HEK293 (cell line): ENCODE data around the gene VRK1.

Source experiments
- CTCF ChIA-PET: fragments of 350-600 bp; formaldehyde crosslinking; extraction: SDS; loops from one replicate; lab custom pipeline; 2021; ENCODE audit warnings: antibody characterized with exemption; lab: Yijun Ruan, JAX
- POLR2A ChIA-PET: fragments of 300-600 bp; formaldehyde crosslinking; extraction: SDS; loops from one replicate; lab custom pipeline; 2020; ENCODE audit warnings: antibody characterized with exemption, inconsistent platforms; lab: Yijun Ruan, JAX
- H3K27ac ChIP-seq: fragments of 200-500 bp; sonication (Bioruptor generic); 2 replicates; pipeline ENCODE4 v1.5.1; 2014; ENCODE audit warnings: low read depth, low read length, control low read depth, inconsistent platforms; ENCODE audit errors: extremely low read depth
- H3K36me3 ChIP-seq, 2 experiments: fragments of 200-500 bp in 1 of 2; sonication (Bioruptor generic) in 1 of 2; 1 replicate in 1 of 2; 2 replicates in 1 of 2; pipeline ENCODE4 v1.5.1; 2014 to 2017; ENCODE audit warnings: inconsistent platforms in 2 of 2, low read length in 2 of 2; ENCODE audit not compliant: control insufficient read depth in 2 of 2, insufficient read depth in 1 of 2
- H3K4me1 ChIP-seq: fragments of 200-500 bp; sonication (Bioruptor generic); 2 replicates; pipeline ENCODE4 v1.5.1; 2014; ENCODE audit warnings: mild to moderate bottlenecking, low read length, inconsistent platforms; ENCODE audit not compliant: control insufficient read depth, insufficient read depth
- H3K4me3 ChIP-seq: 2 replicates; pipeline ENCODE4 v1.5.1; 2011; ENCODE audit warnings: low read depth, mild to moderate bottlenecking, control low read depth, low read length, moderate library complexity
- H3K9me3 ChIP-seq: fragments of 200-500 bp; sonication (Bioruptor generic); 2 replicates; pipeline ENCODE4 v1.5.1; 2014; ENCODE audit warnings: low read depth, low read length, inconsistent platforms; ENCODE audit not compliant: control insufficient read depth, insufficient read depth
- EGR2 ChIP-seq: fragments of 450-650 bp; formaldehyde crosslinking; IDR thresholded peaks from 2 replicates; pipeline ENCODE4 v1.5.1; 2016; ENCODE audit warnings: low read depth, missing biosample characterization, missing genetic modification characterization
- FEZF1 ChIP-seq: fragments of 450-650 bp; formaldehyde crosslinking; IDR thresholded peaks from 2 replicates; pipeline ENCODE4 v1.5.1; 2016; ENCODE audit warnings: missing biosample characterization, missing genetic modification characterization
- HOXC10 ChIP-seq: sonication (generic); formaldehyde crosslinking; IDR thresholded peaks from 2 replicates; pipeline ENCODE4 v1.8.1; 2023; ENCODE audit warnings: mild to moderate bottlenecking, missing genetic modification reagents
- HOXD13 ChIP-seq: sonication (generic); formaldehyde crosslinking; IDR thresholded peaks from 2 replicates; pipeline ENCODE4 v1.8.0; 2022; ENCODE audit warnings: missing genetic modification reagents, borderline replicate concordance
- IKZF3 ChIP-seq: fragments of 450-650 bp; IDR thresholded peaks from 2 replicates; pipeline ENCODE4 v1.5.0; 2018; ENCODE audit warnings: missing biosample characterization, mild to moderate bottlenecking, missing genetic modification characterization, moderate library complexity
- KLF16 ChIP-seq: fragments of 450-650 bp; formaldehyde crosslinking; IDR thresholded peaks from 2 replicates; pipeline ENCODE4 v1.5.1; 2017; ENCODE audit warnings: missing biosample characterization, missing genetic modification characterization
- KLF8 ChIP-seq: fragments of 450-650 bp; formaldehyde crosslinking; IDR thresholded peaks from 2 replicates; pipeline ENCODE4 v1.5.1; 2016; ENCODE audit warnings: missing biosample characterization, missing genetic modification characterization
- REPIN1 ChIP-seq: fragments of 450-650 bp; formaldehyde crosslinking; IDR thresholded peaks from 2 replicates; pipeline ENCODE4 v1.5.1; 2017; ENCODE audit warnings: missing biosample characterization, missing genetic modification characterization, low read depth
- SETDB1 ChIP-seq: IDR thresholded peaks from one replicate; pipeline ENCODE4 v1.6.1; 2017; ENCODE audit warnings: mild to moderate bottlenecking, low read length, moderate library complexity, mixed read lengths; ENCODE audit not compliant: insufficient read length
- ZBTB1 ChIP-seq: fragments of 450-650 bp; formaldehyde crosslinking; IDR thresholded peaks from 2 replicates; pipeline ENCODE4 v1.5.1; 2016; ENCODE audit warnings: missing biosample characterization, missing genetic modification characterization
- ZBTB8A ChIP-seq: fragments of 450-650 bp; formaldehyde crosslinking; IDR thresholded peaks from 2 replicates; pipeline ENCODE4 v1.5.1; 2016; ENCODE audit warnings: missing biosample characterization, missing genetic modification characterization
- ZFHX2 ChIP-seq: fragments of 450-650 bp; formaldehyde crosslinking; conservative IDR thresholded peaks from 2 replicates; pipeline ENCODE4 v1.5.1; 2016; ENCODE audit warnings: missing biosample characterization, missing genetic modification characterization
- ZFP41 ChIP-seq: fragments of 450-650 bp; formaldehyde crosslinking; IDR thresholded peaks from 2 replicates; pipeline ENCODE4 v1.5.1; 2016; ENCODE audit warnings: missing biosample characterization, missing genetic modification characterization, borderline replicate concordance
- ZIC2 ChIP-seq: fragments of 450-650 bp; formaldehyde crosslinking; IDR thresholded peaks from 2 replicates; pipeline ENCODE4 v1.5.1; 2016; ENCODE audit warnings: missing biosample characterization, missing genetic modification characterization
- ZNF138 ChIP-seq: fragments of 450-650 bp; formaldehyde crosslinking; IDR thresholded peaks from 2 replicates; pipeline ENCODE4 v1.5.1; 2016; ENCODE audit warnings: missing biosample characterization, missing genetic modification characterization, borderline replicate concordance
- ZNF223 ChIP-seq: fragments of 450-650 bp; formaldehyde crosslinking; IDR thresholded peaks from 2 replicates; pipeline ENCODE4 v1.5.1; 2016; ENCODE audit warnings: missing biosample characterization, missing genetic modification characterization
- ZNF266 ChIP-seq: fragments of 450-650 bp; formaldehyde crosslinking; IDR thresholded peaks from 2 replicates; pipeline ENCODE4 v1.5.1; 2016; ENCODE audit warnings: missing biosample characterization, missing genetic modification characterization, low read depth
- ZNF404 ChIP-seq: fragments of 450-650 bp; formaldehyde crosslinking; IDR thresholded peaks from 2 replicates; pipeline ENCODE4 v1.5.1; 2017; ENCODE audit warnings: missing biosample characterization, missing genetic modification characterization
- ZNF530 ChIP-seq: fragments of 450-650 bp; formaldehyde crosslinking; IDR thresholded peaks from 2 replicates; pipeline ENCODE4 v1.5.1; 2016; ENCODE audit warnings: low read depth, missing biosample characterization, missing genetic modification characterization
- ZNF549 ChIP-seq: fragments of 450-650 bp; IDR thresholded peaks from 2 replicates; pipeline ENCODE4 v1.5.1; 2018; ENCODE audit warnings: missing biosample characterization, missing genetic modification characterization, mild to moderate bottlenecking, inconsistent platforms, moderate library complexity
- ZNF626 ChIP-seq: fragments of 450-650 bp; sonication (Bioruptor Pico); formaldehyde crosslinking; IDR thresholded peaks from 2 replicates; pipeline ENCODE4 v1.5.1; 2018; ENCODE audit warnings: missing biosample characterization, missing genetic modification characterization, inconsistent platforms
- ZNF658 ChIP-seq: fragments of 450-650 bp; formaldehyde crosslinking; IDR thresholded peaks from 2 replicates; pipeline ENCODE4; 2016; ENCODE audit warnings: missing biosample characterization, missing genetic modification characterization
- ZNF747 ChIP-seq: fragments of 450-650 bp; formaldehyde crosslinking; IDR thresholded peaks from 2 replicates; pipeline ENCODE4 v1.5.1; 2016; ENCODE audit warnings: missing biosample characterization, missing genetic modification characterization
- ZNF777 ChIP-seq: fragments of 450-650 bp; formaldehyde crosslinking; IDR thresholded peaks from 2 replicates; pipeline ENCODE4 v1.5.1; 2017; ENCODE audit warnings: missing biosample characterization, missing genetic modification characterization, borderline replicate concordance
- ZNF837 ChIP-seq: fragments of 450-650 bp; formaldehyde crosslinking; IDR thresholded peaks from 2 replicates; pipeline ENCODE4 v1.5.1; 2016; ENCODE audit warnings: missing biosample characterization, missing genetic modification characterization
- ZSCAN30 ChIP-seq: fragments of 450-650 bp; IDR thresholded peaks from 2 replicates; pipeline ENCODE4 v1.5.1; 2018; ENCODE audit warnings: missing biosample characterization, mild to moderate bottlenecking, missing genetic modification characterization, moderate library complexity
- TF ChIP-seq, protein P1 (sequence below): fragments of 450-650 bp; formaldehyde crosslinking; conservative IDR thresholded peaks from 2 replicates; pipeline ENCODE4 v1.5.1; 2016; ENCODE audit warnings: low read depth, missing biosample characterization, missing genetic modification characterization

The VRK1 gene

DNA sequence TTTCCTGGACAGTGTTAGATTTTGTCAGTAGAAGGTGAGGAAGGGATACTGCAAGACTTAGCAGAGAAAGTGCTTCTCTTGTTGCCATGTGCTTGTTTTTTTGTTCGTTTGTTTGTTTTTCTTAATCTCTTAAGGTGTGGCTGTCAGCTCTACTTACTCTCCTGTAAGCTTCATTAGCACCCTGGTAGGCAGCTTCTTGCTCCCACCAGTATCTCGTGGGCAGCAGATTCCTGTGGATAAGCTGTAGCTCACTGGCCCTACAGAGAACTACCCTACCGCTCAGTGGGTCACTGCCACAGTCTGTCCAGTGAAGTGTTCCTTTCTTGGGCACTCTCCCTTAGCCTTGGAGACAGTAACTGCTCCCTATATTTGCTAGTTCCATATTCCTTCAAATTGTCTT, 30.1 kb downstream of the VRK1 start:
- H3K4me3 ChIP-seq, result no peak overlapping the region
- POLR2A ChIA-PET, result no interaction called here
- no peak for TF ChIP-seq ZNF626 (tag by site-specific recombination)
- peak; percentile 46; the same call in 1 of the 2 replicates for TF ChIP-seq EGR2 (tag by site-specific recombination)
- TF ChIP-seq ZNF266 (tag by site-specific recombination), result no peak
- no peak for TF ChIP-seq ZNF837 (tag by site-specific recombination)
- TF ChIP-seq ZSCAN30 (tag by site-specific recombination), result no peak
- no peak for TF ChIP-seq ZNF777 (tag by site-specific recombination)
- TF ChIP-seq HOXD13 (CRISPR knock-in tag), result no peak
- TF ChIP-seq ZNF223, result no peak
- peak; percentile 27; the same call in 1 of the 2 replicates for TF ChIP-seq ZIC2
- no peak for TF ChIP-seq ZNF658 (tag by site-specific recombination)
- no peak for TF ChIP-seq IKZF3
- TF ChIP-seq ZBTB1 (tag by site-specific recombination), result no peak
- peaks cover 7% of the 10 kb centered on the region; the same call in 1 of the 2 replicates for H3K4me1 ChIP-seq
- H3K9me3 ChIP-seq, result no peaks in the 10 kb centered on the region
- H3K27ac ChIP-seq, result no peak overlapping the region
- CTCF ChIA-PET, result interaction anchor here (0.6 to 0.9 kb wide), 3 partner anchors 26 to 154 kb away, joined by 3 read pairs; no protein-coding TSS in a partner anchor
- no peaks in the 10 kb centered on the region for H3K36me3 ChIP-seq

DNA sequence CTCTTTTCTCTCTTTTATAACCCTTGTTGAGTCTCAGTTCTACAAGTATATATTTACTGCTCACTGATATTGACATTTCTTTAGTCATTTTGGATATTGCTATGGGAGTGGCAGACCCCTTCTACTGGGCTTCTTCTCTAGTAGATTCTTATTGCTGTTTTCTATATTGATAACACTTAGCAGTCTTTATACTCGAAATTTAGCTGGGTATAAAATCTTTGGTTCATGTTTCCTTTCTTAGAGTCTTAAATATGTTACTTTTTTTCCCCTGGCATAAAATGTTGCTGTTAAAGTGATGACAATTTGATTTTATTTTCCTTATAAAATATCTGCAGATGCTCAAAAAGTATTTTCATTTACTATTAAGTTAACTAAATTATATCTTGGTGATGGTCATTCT, 32.6 kb downstream of the VRK1 start:
- no peaks in the 10 kb centered on the region for H3K9me3 ChIP-seq
- no peak overlapping the region for H3K27ac ChIP-seq
- H3K4me3 ChIP-seq, result no peak overlapping the region
- POLR2A ChIA-PET, result no interaction called here
- CTCF ChIA-PET, result no interaction called here
- H3K4me1 ChIP-seq, result peaks cover 7% of the 10 kb centered on the region; the same call in 1 of the 2 replicates
- H3K36me3 ChIP-seq, result peaks cover 0 to 19% of the 10 kb centered on the region in 2 experiments; a peak in 1 of 3 replicates
- TF ChIP-seq ZBTB8A (no peak), KLF8 (tag by site-specific recombination) (no peak), SETDB1 (peak; percentile 16)
- TF ChIP-seq, all 188 proteins: peak for 1

DNA sequence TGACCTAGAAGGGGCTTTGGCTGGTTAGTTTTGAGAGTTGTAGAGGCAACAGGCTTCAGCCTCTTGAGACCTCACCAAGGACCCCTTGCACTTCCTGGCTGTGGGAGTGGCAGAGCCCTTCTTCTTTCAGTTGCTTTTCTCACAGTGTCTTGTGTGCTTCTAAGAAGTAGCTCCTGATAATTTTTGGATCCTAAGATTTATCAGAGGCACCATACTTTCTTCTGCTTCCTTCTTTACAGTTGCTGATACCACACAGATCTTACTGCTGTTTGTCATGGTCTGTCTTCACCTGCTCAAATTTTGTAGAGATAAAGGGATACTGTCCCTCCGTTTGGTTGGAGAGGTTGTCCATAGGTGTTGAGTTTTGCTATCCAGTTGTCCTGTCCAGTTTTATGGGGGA, 33.8 kb downstream of the VRK1 start:
- peaks cover 0 to 29% of the 10 kb centered on the region in 2 experiments; a peak in 1 of 3 replicates for H3K36me3 ChIP-seq
- CTCF ChIA-PET, result no interaction called here

More for the DNA sequence above, 33.8 kb downstream of the VRK1 start:
- no peak overlapping the region for H3K4me3 ChIP-seq
- no peak overlapping the region for H3K27ac ChIP-seq
- H3K9me3 ChIP-seq, result no peaks in the 10 kb centered on the region
- peaks cover 7% of the 10 kb centered on the region; the same call in 1 of the 2 replicates for H3K4me1 ChIP-seq
- TF ChIP-seq ZNF549 (tag by site-specific recombination) (no peak), ZNF404 (tag by site-specific recombination) (no peak), ZFP41 (tag by site-specific recombination) (no peak), KLF8 (tag by site-specific recombination) (no peak), REPIN1 (tag by site-specific recombination) (no peak), ZFHX2 (tag by site-specific recombination) (no peak), ZNF747 (no peak), HOXC10 (no peak), ZNF138 (tag by site-specific recombination) (no peak), ZNF530 (no peak), FEZF1 (no peak), KLF16 (tag by site-specific recombination) (no peak), HOXD13 (CRISPR knock-in tag) (no peak)
- TF ChIP-seq, protein P1, sequence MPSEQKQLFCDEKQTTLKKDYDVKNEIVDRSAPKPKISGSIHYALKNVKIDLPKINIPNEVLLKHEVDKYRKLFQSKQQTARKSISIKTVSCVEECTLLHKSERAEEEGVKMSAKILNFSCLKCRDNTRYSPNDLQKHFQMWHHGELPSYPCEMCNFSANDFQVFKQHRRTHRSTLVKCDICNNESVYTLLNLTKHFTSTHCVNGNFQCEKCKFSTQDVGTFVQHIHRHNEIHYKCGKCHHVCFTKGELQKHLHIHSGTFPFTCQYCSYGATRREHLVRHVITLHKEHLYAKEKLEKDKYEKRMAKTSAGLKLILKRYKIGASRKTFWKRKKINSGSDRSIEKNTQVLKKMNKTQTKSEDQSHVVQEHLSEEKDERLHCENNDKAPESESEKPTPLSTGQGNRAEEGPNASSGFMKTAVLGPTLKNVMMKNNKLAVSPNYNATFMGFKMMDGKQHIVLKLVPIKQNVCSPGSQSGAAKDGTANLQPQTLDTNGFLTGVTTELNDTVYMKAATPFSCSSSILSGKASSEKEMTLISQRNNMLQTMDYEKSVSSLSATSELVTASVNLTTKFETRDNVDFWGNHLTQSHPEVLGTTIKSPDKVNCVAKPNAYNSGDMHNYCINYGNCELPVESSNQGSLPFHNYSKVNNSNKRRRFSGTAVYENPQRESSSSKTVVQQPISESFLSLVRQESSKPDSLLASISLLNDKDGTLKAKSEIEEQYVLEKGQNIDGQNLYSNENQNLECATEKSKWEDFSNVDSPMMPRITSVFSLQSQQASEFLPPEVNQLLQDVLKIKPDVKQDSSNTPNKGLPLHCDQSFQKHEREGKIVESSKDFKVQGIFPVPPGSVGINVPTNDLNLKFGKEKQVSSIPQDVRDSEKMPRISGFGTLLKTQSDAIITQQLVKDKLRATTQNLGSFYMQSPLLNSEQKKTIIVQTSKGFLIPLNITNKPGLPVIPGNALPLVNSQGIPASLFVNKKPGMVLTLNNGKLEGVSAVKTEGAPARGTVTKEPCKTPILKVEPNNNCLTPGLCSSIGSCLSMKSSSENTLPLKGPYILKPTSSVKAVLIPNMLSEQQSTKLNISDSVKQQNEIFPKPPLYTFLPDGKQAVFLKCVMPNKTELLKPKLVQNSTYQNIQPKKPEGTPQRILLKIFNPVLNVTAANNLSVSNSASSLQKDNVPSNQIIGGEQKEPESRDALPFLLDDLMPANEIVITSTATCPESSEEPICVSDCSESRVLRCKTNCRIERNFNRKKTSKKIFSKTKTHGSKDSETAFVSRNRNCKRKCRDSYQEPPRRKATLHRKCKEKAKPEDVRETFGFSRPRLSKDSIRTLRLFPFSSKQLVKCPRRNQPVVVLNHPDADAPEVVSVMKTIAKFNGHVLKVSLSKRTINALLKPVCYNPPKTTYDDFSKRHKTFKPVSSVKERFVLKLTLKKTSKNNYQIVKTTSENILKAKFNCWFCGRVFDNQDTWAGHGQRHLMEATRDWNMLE (tag by site-specific recombination), result no peak
- TF ChIP-seq, all 188 proteins: peak for 0
- POLR2A ChIA-PET, result no interaction called here
